Body of pancreas (tissue), 4 donors: ENCODE measurements around the gene OLA1.

ENCODE experiments used
- CTCF ChIP-seq, 7 experiments: fragments of 450-650 bp in 4 of 7; fragments of 200-600 bp in 3 of 7; sonication (generic) in 3 of 7; IDR thresholded peaks; one replicate each; pipeline ENCODE4 v1.5.1; 2016 to 2019; ENCODE audit warnings: antibody characterized with exemption in 7 of 7
- POLR2A ChIP-seq, 3 donors: fragments of 450-650 bp; IDR thresholded peaks; one replicate each; pipeline ENCODE4 v1.6.1; 2016; ENCODE audit warnings: antibody characterized with exemption in 3 of 3, mild to moderate bottlenecking in 2 of 3

- TF ChIP-seq CTCF (IDR thresholded peaks at IDR 0.05) = no peak
- TF ChIP-seq POLR2A (IDR thresholded peaks at IDR 0.05) = no peak
These were observed 29.6 kb downstream of the OLA1 start for GRCh38 chr2:174218773-174219172.
